Ishikawa (cell line): ENCODE data around the gene APPL2.

Source experiments
- CEBPB ChIP-seq: IDR thresholded peaks from 2 replicates; pipeline ENCODE4 v1.6.1; 2012
- CREB1 ChIP-seq: IDR thresholded peaks from 2 replicates; pipeline ENCODE4 v1.6.1; 2012; ENCODE audit warnings: low read depth
- EGR1 ChIP-seq: IDR thresholded peaks from 2 replicates; pipeline ENCODE4 v1.6.1; 2012
- EP300 ChIP-seq: IDR thresholded peaks from 2 replicates; pipeline ENCODE4 v1.6.1; 2012; ENCODE audit warnings: borderline replicate concordance
- FOXM1 ChIP-seq: IDR thresholded peaks from 2 replicates; pipeline ENCODE4 v1.6.1; 2012; ENCODE audit warnings: low read depth, borderline replicate concordance
- NFIC ChIP-seq: IDR thresholded peaks from 2 replicates; pipeline ENCODE4 v1.6.1; 2012
- RAD21 ChIP-seq: IDR thresholded peaks from 2 replicates; pipeline ENCODE4 v1.6.1; 2012; ENCODE audit warnings: low read depth
- REST ChIP-seq: IDR thresholded peaks from 2 replicates; pipeline ENCODE4 v1.6.1; 2012; ENCODE audit warnings: low read depth, mild to moderate bottlenecking
- TAF1 ChIP-seq: IDR thresholded peaks from 2 replicates; pipeline ENCODE4 v1.6.1; 2012; ENCODE audit warnings: low read depth, mild to moderate bottlenecking
- TCF12 ChIP-seq: IDR thresholded peaks from 2 replicates; pipeline ENCODE4 v1.6.1; 2012; ENCODE audit warnings: low read depth
- TEAD4 ChIP-seq: IDR thresholded peaks from 2 replicates; pipeline ENCODE4 v1.6.1; 2012
- USF1 ChIP-seq: IDR thresholded peaks from 2 replicates; pipeline ENCODE4 v1.6.1; 2012
- YY1 ChIP-seq: IDR thresholded peaks from 2 replicates; pipeline ENCODE4 v1.6.1; 2012; ENCODE audit warnings: low read depth
- ZBTB7A ChIP-seq: IDR thresholded peaks from 2 replicates; pipeline ENCODE4 v1.6.1; 2012; ENCODE audit warnings: low read depth
- TF ChIP-seq, protein P1 (sequence below): IDR thresholded peaks from 2 replicates; pipeline ENCODE4 v1.6.1; 2012

Gene APPL2

GRCh38 chr12:105233041-105233905 is 2.7 kb downstream of the APPL2 start:
- TF ChIP-seq EGR1 (no peak), TEAD4 (no peak), RAD21 (no peak), USF1 (no peak), CEBPB (no peak), YY1 (no peak), CREB1 (no peak), REST (no peak), NFIC (no peak), FOXM1 (no peak), EP300 (no peak), ZBTB7A (no peak), TCF12 (no peak)
- TF ChIP-seq, protein P1, sequence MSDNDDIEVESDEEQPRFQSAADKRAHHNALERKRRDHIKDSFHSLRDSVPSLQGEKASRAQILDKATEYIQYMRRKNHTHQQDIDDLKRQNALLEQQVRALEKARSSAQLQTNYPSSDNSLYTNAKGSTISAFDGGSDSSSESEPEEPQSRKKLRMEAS, result no peak

DNA sequence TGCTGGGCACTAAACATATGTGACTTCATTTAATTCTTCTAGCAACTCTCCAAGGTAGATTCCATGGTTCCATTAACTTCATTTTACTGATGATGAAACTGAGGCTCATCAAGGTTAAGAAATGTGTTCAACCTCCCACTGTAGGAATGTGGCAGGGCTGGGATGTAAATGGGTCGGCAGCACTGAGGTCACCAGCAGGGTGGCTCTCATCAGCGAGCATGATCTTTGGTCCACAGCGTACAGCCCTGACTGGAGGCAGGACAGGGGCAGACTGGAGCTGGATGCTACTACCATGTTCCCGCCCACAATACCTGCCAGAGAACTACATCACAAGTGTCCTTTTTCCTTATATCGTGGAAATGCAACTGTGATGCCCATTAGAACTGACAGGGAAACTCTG is 4.6 kb downstream of the APPL2 start:
- TF ChIP-seq CEBPB, result no peak
- TF ChIP-seq EGR1, result no peak
- no peak for TF ChIP-seq CREB1
- no peak for TF ChIP-seq EP300
- TF ChIP-seq REST, result no peak
- no peak for TF ChIP-seq TAF1
- no peak for TF ChIP-seq TCF12
- TF ChIP-seq, protein P1, result no peak
- TF ChIP-seq ZBTB7A, result no peak
- TF ChIP-seq USF1, result no peak

DNA sequence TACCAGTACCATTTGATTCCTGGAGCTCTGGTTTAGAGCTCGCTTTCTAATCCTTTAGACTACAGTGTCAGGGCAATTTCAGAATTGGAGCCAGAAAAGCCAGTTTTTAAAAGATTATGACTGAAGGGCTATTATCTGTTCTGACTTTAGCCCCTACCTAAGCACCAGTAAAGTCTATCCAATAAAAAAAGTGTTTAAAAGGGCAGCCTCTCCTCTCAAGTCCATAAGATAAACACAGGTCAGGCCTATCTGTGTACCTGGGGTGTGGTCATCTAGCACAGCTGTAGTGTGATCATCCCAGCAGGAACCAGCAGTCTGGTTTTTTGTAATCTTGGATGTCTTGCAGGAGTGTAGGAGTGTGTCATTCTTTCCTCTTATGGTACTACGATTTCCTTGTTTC is 6.6 kb downstream of the APPL2 start:
- TF ChIP-seq TCF12, result no peak
- TF ChIP-seq CREB1, result no peak
- TF ChIP-seq, protein P1, result no peak
- TF ChIP-seq FOXM1, result no peak
- no peak for TF ChIP-seq YY1
- TF ChIP-seq CEBPB, result no peak
- TF ChIP-seq EGR1, result no peak
- no peak for TF ChIP-seq TAF1
- TF ChIP-seq USF1, result no peak
- TF ChIP-seq EP300, result no peak
- TF ChIP-seq ZBTB7A, result no peak
- no peak for TF ChIP-seq NFIC
- no peak for TF ChIP-seq REST
- no peak for TF ChIP-seq TEAD4
- no peak for TF ChIP-seq RAD21

GRCh38 chr12:105228966-105229365 is 7.0 kb downstream of the APPL2 start:
- TF ChIP-seq USF1 (no peak), TEAD4 (no peak), FOXM1 (no peak)
